IMR-90 (cell line): ENCODE measurements around the gene CALCOCO1. TPM values are rescaled to one million over a fixed set of nuclear protein-coding genes. Genes with fewer than 3 reads are reported as not detected.

Experiments
- ATAC-seq: fragments of 200-7000 bp; cut with Tn5 transposase; 2 replicates; pipeline ENCODE4 v1.9.1; 2020; ENCODE audit warnings: low read depth, mild to moderate bottlenecking, moderate library complexity
- BruUV-seq: library from RNA; stranded (reverse); fragments of 400-500 nt; replicated peaks from 2 replicates; lab custom pipeline; 2021; lab: Mats Ljungman, UMichigan
- CTCF ChIA-PET: fragments of 300-600 bp; formaldehyde crosslinking; extraction: SDS; loops from one replicate; lab custom pipeline; 2021; ENCODE audit warnings: antibody characterized with exemption; lab: Yijun Ruan, JAX
- POLR2A ChIA-PET: fragments of 300-600 bp; sonication (Branson Sonifier 250); formaldehyde crosslinking; loops from one replicate; lab custom pipeline; 2022; ENCODE audit warnings: antibody characterized with exemption; ENCODE audit not compliant: unreplicated experiment; lab: Charles Lee
- DNase-seq: peaks from one replicate; pipeline ENCODE4 v3.0.0; 2013
- H2AFZ ChIP-seq: replicated peaks from 2 replicates; pipeline ENCODE3; 2013; ENCODE audit warnings: low read length, mild to moderate bottlenecking; ENCODE audit not compliant: poor library complexity
- H2AK5ac ChIP-seq: 2 replicates; pipeline ENCODE4 v1.6.1; 2013; ENCODE audit warnings: low read depth, low read length, inconsistent platforms
- H2AK9ac ChIP-seq: replicated peaks from 2 replicates; pipeline ENCODE3; 2013; ENCODE audit warnings: mild to moderate bottlenecking, low read depth, low read length, moderate library complexity; ENCODE audit not compliant: poor library complexity
- H2BK120ac ChIP-seq: 2 replicates; pipeline ENCODE4 v1.6.1; 2013; ENCODE audit warnings: low read depth, low read length, inconsistent platforms
- H2BK15ac ChIP-seq: 3 replicates; pipeline ENCODE4 v1.6.1; 2013; ENCODE audit warnings: low read depth, low read length, inconsistent platforms
- H2BK20ac ChIP-seq: 2 replicates; pipeline ENCODE4 v1.6.1; 2013; ENCODE audit warnings: low read depth, mild to moderate bottlenecking, inconsistent platforms, low read length, moderate library complexity
- H2BK5ac ChIP-seq: 2 replicates; pipeline ENCODE4 v1.6.1; 2013; ENCODE audit warnings: mild to moderate bottlenecking, low read depth, low read length, inconsistent platforms; ENCODE audit not compliant: poor library complexity, severe bottlenecking
- H3K14ac ChIP-seq: replicated peaks from 2 replicates; pipeline ENCODE4 v1.6.1; 2013; ENCODE audit warnings: low read depth, low read length, inconsistent platforms
- H3K18ac ChIP-seq: 2 replicates; pipeline ENCODE4 v1.6.1; 2013; ENCODE audit warnings: low read depth, low read length, control low read depth
- H3K23ac ChIP-seq: 2 replicates; pipeline ENCODE4 v1.6.1; 2013; ENCODE audit warnings: low read depth, low read length, inconsistent platforms
- H3K27ac ChIP-seq: 2 replicates; pipeline ENCODE4 v1.5.1; 2013; ENCODE audit warnings: mild to moderate bottlenecking, control low read depth, low read length; ENCODE audit not compliant: insufficient read depth
- H3K27me3 ChIP-seq: 2 replicates; pipeline ENCODE4 v1.6.1; 2013; ENCODE audit warnings: low read length; ENCODE audit not compliant: control insufficient read depth, insufficient read depth
- H3K36me3 ChIP-seq: 2 replicates; pipeline ENCODE4 v1.6.1; 2013; ENCODE audit warnings: low read length, mixed read lengths; ENCODE audit not compliant: control insufficient read depth, insufficient read depth
- H3K4ac ChIP-seq: 2 replicates; pipeline ENCODE4 v1.6.1; 2013; ENCODE audit warnings: low read depth, low read length, inconsistent platforms
- H3K4me1 ChIP-seq: 2 replicates; pipeline ENCODE4 v1.6.1; 2013; ENCODE audit warnings: low read length, mixed read lengths; ENCODE audit not compliant: control insufficient read depth, insufficient read depth
- H3K4me2 ChIP-seq: 2 replicates; pipeline ENCODE4 v1.6.1; 2013; ENCODE audit warnings: low read depth, mild to moderate bottlenecking, control low read depth, low read length, moderate library complexity
- H3K4me3 ChIP-seq: 2 replicates; pipeline ENCODE4 v1.5.1; 2013; ENCODE audit warnings: low read depth, mild to moderate bottlenecking, control low read depth, low read length, moderate library complexity; ENCODE audit not compliant: insufficient read depth
- H3K56ac ChIP-seq: 2 replicates; pipeline ENCODE4 v1.6.1; 2013; ENCODE audit warnings: low read length, inconsistent platforms; ENCODE audit not compliant: insufficient read depth; ENCODE audit errors: extremely low read depth
- H3K79me1 ChIP-seq, 2 experiments: 2 replicates each; pipeline ENCODE4 v1.6.1; 2013; ENCODE audit warnings: low read length in 2 of 2, inconsistent platforms in 1 of 2, low read depth in 1 of 2
- H3K9ac ChIP-seq: 2 replicates; pipeline ENCODE4 v1.6.1; 2013; ENCODE audit warnings: low read depth, low read length, control low read depth
- H3K9me1 ChIP-seq: 2 replicates; pipeline ENCODE4 v1.6.1; 2013; ENCODE audit warnings: low read length, inconsistent platforms; ENCODE audit not compliant: insufficient read depth
- H3K9me3 ChIP-seq: 2 replicates; pipeline ENCODE4 v1.6.1; 2013; ENCODE audit warnings: low read length; ENCODE audit not compliant: control insufficient read depth, insufficient read depth
- H4K20me1 ChIP-seq: 2 replicates; pipeline ENCODE4 v1.6.1; 2013; ENCODE audit warnings: low read length, inconsistent platforms; ENCODE audit not compliant: insufficient read depth
- H4K5ac ChIP-seq: 2 replicates; pipeline ENCODE4 v1.6.1; 2013; ENCODE audit warnings: mild to moderate bottlenecking, low read depth, low read length, control low read depth
- H4K8ac ChIP-seq, 2 experiments: 2 replicates each; pipeline ENCODE4 v1.6.1; 2013; ENCODE audit warnings: low read depth in 2 of 2, low read length in 2 of 2, control low read depth in 1 of 2, inconsistent platforms in 1 of 2
- H4K91ac ChIP-seq: 2 replicates; pipeline ENCODE4 v1.6.1; 2013; ENCODE audit warnings: low read depth, low read length, inconsistent platforms; ENCODE audit not compliant: insufficient read depth
- CEBPB ChIP-seq: IDR thresholded peaks from 2 replicates; pipeline ENCODE4 v1.6.1; 2012; ENCODE audit warnings: low read depth, low read length, improper control_type of control experiment
- MXI1 ChIP-seq: IDR thresholded peaks from 2 replicates; pipeline ENCODE4 v1.6.1; 2012; ENCODE audit warnings: low read depth, mild to moderate bottlenecking, low read length, moderate library complexity, borderline replicate concordance
- NFE2L2 ChIP-seq: fragments of 150-350 bp; IDR thresholded peaks from 2 replicates; pipeline ENCODE4 v1.6.1; 2016; ENCODE audit warnings: low read depth, mild to moderate bottlenecking, low read length
- WGBS, 2 experiments: methylation state at CpG; one replicate each; pipeline versions ENCODE4 v1.1.5 to v1.1.7; 2013; ENCODE audit warnings: missing lambda C conversion rate in 2 of 2; ENCODE audit not compliant: insufficient read length in 1 of 2; ENCODE audit errors: extremely low coverage in 2 of 2; 5-methylcytosine and 5-hydroxymethylcytosine counted together
- dilution Hi-C: fragments of 300-500 bp; cut with HindIII; formaldehyde crosslinking; loops from one replicate; pipeline ENCODE4 v1.14.3; 2018; ENCODE audit warnings: low sequenced_read_pairs; ENCODE audit not compliant: unreplicated experiment
- in situ Hi-C: fragments of 300-500 bp; cut with MboI; formaldehyde crosslinking; loops from 3 replicates; pipeline ENCODE4 v1.14.3; 2019; ENCODE audit warnings: low sequenced_read_pairs, inconsistent platforms, mixed read lengths
- intact Hi-C: fragments of 100-400 bp; cut with micrococcal nuclease; formaldehyde crosslinking; loops from 2 replicates; pipeline ENCODE4 v1.10.0; 2022
- polyA plus RNA-seq, 3 experiments: library from polyadenylated mRNA; depleted of rRNA; stranded (reverse); fragments of >200 nt; gene quantifications; 2 replicates each; pipeline ENCODE4 v1.2.3, GENCODE V29; 2012; ENCODE audit warnings: low replicate concordance in 1 of 3
- total RNA-seq: library from RNA; depleted of rRNA; stranded (reverse); fragments of >200 nt; gene quantifications from 2 replicates; pipeline ENCODE4 v1.2.3, GENCODE V29; 2012

CALCOCO1 gene
- total and polyA plus RNA-seq, 2 of the 4 experiments (the other 2 are of a cell fraction): 156 to 169 TPM

GRCh38 chr12:53722450-53723041 lies 4.7 kb downstream of the CALCOCO1 start:
- 0 out of 2 replicates have a peak overlapping the region, but pooled peaks have one; percentile 44 for H3K4me2 ChIP-seq
- H3K9me3 ChIP-seq: no peaks in the 10 kb centered on the region
- DNase-seq (peak; percentile 82), ATAC-seq (peak; percentile 3; the same call in 1 of the 2 replicates)
- no peak overlapping the region for H4K5ac ChIP-seq
- ChIA-PET POLR2A (interaction anchor here (0.6 kb wide), 1 partner anchor 537 kb away, joined by 6 read pairs; no protein-coding TSS in a partner anchor), CTCF (no interaction called here)
- H2BK120ac ChIP-seq: no peak overlapping the region
- no peak overlapping the region for H2BK5ac ChIP-seq
- intact Hi-C loops: no loop called here
- H3K27ac ChIP-seq: no peak overlapping the region
- H4K8ac ChIP-seq: no peak overlapping the region
- in situ Hi-C loops: no loop called here
- no TSS peak for BruUV-seq
- H2AK5ac ChIP-seq: no peak overlapping the region
- no peak overlapping the region for H3K14ac ChIP-seq
- peaks cover 3% of the 10 kb centered on the region; the same call in 1 of the 2 replicates for H4K20me1 ChIP-seq
- H2BK20ac ChIP-seq: no peak overlapping the region
- no peak overlapping the region for H2BK15ac ChIP-seq
- no peak overlapping the region for H2AFZ ChIP-seq
- H3K18ac ChIP-seq: no peak overlapping the region
- dilution Hi-C loops: no loop called here
- peaks cover 11% of the 10 kb centered on the region for H3K9me1 ChIP-seq
- H3K4me3 ChIP-seq: no peak overlapping the region
- H3K4me1 ChIP-seq: peaks cover 15% of the 10 kb centered on the region
- no peak overlapping the region for H2AK9ac ChIP-seq
- H3K79me1 ChIP-seq: peaks cover 10 to 24% of the 10 kb centered on the region in 2 experiments
- H3K36me3 ChIP-seq: peaks cover 35% of the 10 kb centered on the region
- WGBS, 2 experiments: no CpG with 5 or more reads among the region's 3 CpGs
- no peak overlapping the region for H3K9ac ChIP-seq
- no peak overlapping the region for H3K23ac ChIP-seq
- H4K91ac ChIP-seq: no peak overlapping the region
- no peaks in the 10 kb centered on the region for H3K27me3 ChIP-seq
- no peak overlapping the region for H3K4ac ChIP-seq
- no peak overlapping the region for H3K56ac ChIP-seq
- TF ChIP-seq CEBPB: peak; percentile 78
- no peak for TF ChIP-seq NFE2L2
- no peak for TF ChIP-seq MXI1
